MM.1S (cell line): Measurements from ENCODE around the gene FKBP8.
A peak's percentile ranks its signal among the peaks of the same experiment; 100 is the strongest.

Source experiments
- EZH2 ChIP-seq: fragments of 300-600 bp; sonication (generic); optimal IDR thresholded peaks from 2 replicates; pipeline ENCODE3; 2017; ENCODE audit warnings: low read depth, mild to moderate bottlenecking, antibody characterized with exemption, low read length, mixed read lengths
- EZH2phosphoT487 ChIP-seq: fragments of 300-600 bp; sonication (generic); IDR thresholded peaks from 2 replicates; pipeline ENCODE4 v1.6.1; 2018; ENCODE audit warnings: antibody characterized with exemption, low read length
- TF ChIP-seq, protein P1 (sequence below): fragments of 300-600 bp; sonication (generic); IDR thresholded peaks from 2 replicates; pipeline ENCODE4 v1.5.1; 2016; ENCODE audit warnings: antibody characterized with exemption, low read length, mixed read lengths

- TF ChIP-seq, protein P1, sequence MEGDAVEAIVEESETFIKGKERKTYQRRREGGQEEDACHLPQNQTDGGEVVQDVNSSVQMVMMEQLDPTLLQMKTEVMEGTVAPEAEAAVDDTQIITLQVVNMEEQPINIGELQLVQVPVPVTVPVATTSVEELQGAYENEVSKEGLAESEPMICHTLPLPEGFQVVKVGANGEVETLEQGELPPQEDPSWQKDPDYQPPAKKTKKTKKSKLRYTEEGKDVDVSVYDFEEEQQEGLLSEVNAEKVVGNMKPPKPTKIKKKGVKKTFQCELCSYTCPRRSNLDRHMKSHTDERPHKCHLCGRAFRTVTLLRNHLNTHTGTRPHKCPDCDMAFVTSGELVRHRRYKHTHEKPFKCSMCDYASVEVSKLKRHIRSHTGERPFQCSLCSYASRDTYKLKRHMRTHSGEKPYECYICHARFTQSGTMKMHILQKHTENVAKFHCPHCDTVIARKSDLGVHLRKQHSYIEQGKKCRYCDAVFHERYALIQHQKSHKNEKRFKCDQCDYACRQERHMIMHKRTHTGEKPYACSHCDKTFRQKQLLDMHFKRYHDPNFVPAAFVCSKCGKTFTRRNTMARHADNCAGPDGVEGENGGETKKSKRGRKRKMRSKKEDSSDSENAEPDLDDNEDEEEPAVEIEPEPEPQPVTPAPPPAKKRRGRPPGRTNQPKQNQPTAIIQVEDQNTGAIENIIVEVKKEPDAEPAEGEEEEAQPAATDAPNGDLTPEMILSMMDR = peak; percentile 87
- TF ChIP-seq EZH2phosphoT487 = no peak
- TF ChIP-seq EZH2 = no peak
These were observed 45.4 kb upstream of the FKBP8 start, which contains the start of gene REX1BD for GRCh38 chr19:18588611-18589379.
